Lung (tissue), 12 donors: ENCODE results near the gene SCNN1B. TPM values are rescaled to one million over a fixed set of nuclear protein-coding genes. Genes with fewer than 3 reads are reported as not detected.

Source experiments
- ATAC-seq: fragments of 200-7000 bp; cut with Tn5 transposase; one replicate; pipeline ENCODE4 v1.9.1; 2020; ENCODE audit warnings: moderate number of reproducible peaks; ENCODE audit not compliant: insufficient read depth, low FRiP score
- DNase-seq, 3 donors: peaks; one replicate each; pipeline ENCODE4 v3.0.0-alpha.2; 2013 to 2017
- H3K27ac ChIP-seq, 2 donors: one replicate each; pipeline ENCODE4 v1.5.1; 2013; ENCODE audit warnings: mild to moderate bottlenecking in 2 of 2, moderate library complexity in 2 of 2, control low read depth in 1 of 2, inconsistent platforms in 1 of 2, low read depth in 1 of 2, low read length in 1 of 2
- H3K27me3 ChIP-seq, 3 donors: one replicate each; pipeline ENCODE4 v1.5.1; 2013; ENCODE audit warnings: low read length in 2 of 3; ENCODE audit not compliant: control insufficient read depth in 3 of 3, insufficient read depth in 3 of 3
- H3K36me3 ChIP-seq, 4 donors: one replicate each; pipeline ENCODE4 v1.5.1; 2013; ENCODE audit warnings: low read length in 4 of 4, mild to moderate bottlenecking in 1 of 4, moderate library complexity in 1 of 4; ENCODE audit not compliant: control insufficient read depth in 4 of 4, insufficient read depth in 4 of 4
- H3K4me1 ChIP-seq, 5 donors: one replicate each; pipeline ENCODE4 v1.5.1; 2013; ENCODE audit warnings: low read length in 5 of 5, mild to moderate bottlenecking in 2 of 5, moderate library complexity in 1 of 5; ENCODE audit not compliant: control insufficient read depth in 5 of 5, insufficient read depth in 5 of 5
- H3K4me3 ChIP-seq: one replicate; pipeline ENCODE4 v1.5.1; 2013; ENCODE audit warnings: mild to moderate bottlenecking, control low read depth, moderate library complexity
- H3K9ac ChIP-seq, 2 donors: one replicate each; pipeline ENCODE4 v1.5.1; 2013; ENCODE audit warnings: low read length in 2 of 2, control low read depth in 1 of 2; ENCODE audit not compliant: insufficient read depth in 1 of 2
- H3K9me3 ChIP-seq, 4 donors: one replicate each; pipeline ENCODE4 v1.5.1; 2013; ENCODE audit warnings: low read length in 3 of 4, mild to moderate bottlenecking in 1 of 4, moderate library complexity in 1 of 4; ENCODE audit not compliant: control insufficient read depth in 4 of 4, insufficient read depth in 3 of 4
- CTCF ChIP-seq: IDR thresholded peaks from 2 replicates; pipeline ENCODE4 v1.5.1; 2012; ENCODE audit warnings: mild to moderate bottlenecking; ENCODE audit errors: control extremely low read depth, extremely low read depth
- WGBS, 2 donors: extraction: QIAGEN DNeasy Blood & Tissue Kit; methylation state at CpG; one replicate each; pipeline ENCODE4 v1.1.7; 2013; 5-methylcytosine and 5-hydroxymethylcytosine counted together
- polyA plus RNA-seq, 2 donors: library from polyadenylated mRNA; stranded (reverse); fragments of 200-250 nt; gene quantifications; one replicate each; pipeline ENCODE4 v1.2.1, GENCODE V29; 2013
- total RNA-seq, 2 donors: library from RNA; depleted of rRNA in 1 of 2; stranded (reverse); fragments of >200 nt in 1 of 2; gene quantifications; one replicate each; pipeline ENCODE4 v1.2.1, GENCODE V29; 2014 to 2021
- donor health status: control.
- donor health status: control.
- donor health status: Bipolar disorder and iron deficiency.
- donor health status: healthy.
- donor health status: DM: yes; HTN: yes; CAD: no.

The SCNN1B gene
- total and polyA plus RNA-seq, 4 donors = 16.4 to 58.7 (median 41.3) TPM

GRCh38 chr16:23317751-23318150 lies 15.6 kb downstream of the SCNN1B start:
- 57 to 86% methylated on average over 2 of the region's 2 CpGs for WGBS, 2 donors
- Histone ChIP-seq H3K27ac (peak overlapping the region in 1 of 2 donors; percentile 7), H3K4me1 (peaks cover 0 to 13% (median 0%) of the 10 kb centered on the region in 5 donors), H3K4me3 (no peak overlapping the region), H3K9ac (no peak overlapping the region), H3K9me3 (peaks cover 0 to 3% (median 0%) of the 10 kb centered on the region in 4 donors), H3K36me3 (no peaks in the 10 kb centered on the region), H3K27me3 (no peaks in the 10 kb centered on the region)
- no peak for DNase-seq
- TF ChIP-seq CTCF = no peak
- no peak for ATAC-seq

- TF ChIP-seq CTCF = no peak
- Histone ChIP-seq H3K9me3 (peaks cover 0 to 3% (median 0%) of the 10 kb centered on the region in 4 donors), H3K27ac (no peak overlapping the region), H3K36me3 (no peaks in the 10 kb centered on the region), H3K9ac (no peak overlapping the region), H3K4me3 (no peak overlapping the region), H3K4me1 (peaks cover 0 to 13% (median 0%) of the 10 kb centered on the region in 5 donors), H3K27me3 (no peaks in the 10 kb centered on the region)
- WGBS, 2 donors = 70 to 86% methylated on average over 2 of the region's 2 CpGs
- DNase-seq (peak; percentile 61 to 83 (median 63)), ATAC-seq (peak; percentile 42)
These were observed 16.5 kb downstream of the SCNN1B start for GRCh38 chr16:23318639-23319038.

GRCh38 chr16:23319861-23320615 lies 17.9 kb downstream of the SCNN1B start:
- H3K9ac ChIP-seq = no peak overlapping the region
- ATAC-seq = no peak
- peak overlapping the region in 1 of 2 donors; percentile 73 for H3K27ac ChIP-seq
- H3K4me3 ChIP-seq = no peak overlapping the region
- WGBS, 2 donors = 75 to 79% methylated on average over 15 of the region's 15 CpGs
- TF ChIP-seq CTCF = no peak
- no peaks in the 10 kb centered on the region for H3K36me3 ChIP-seq
- H3K9me3 ChIP-seq = peaks cover 0 to 3% (median 0%) of the 10 kb centered on the region in 4 donors
- peaks cover 0 to 13% (median 0%) of the 10 kb centered on the region in 5 donors for H3K4me1 ChIP-seq
- no peaks in the 10 kb centered on the region for H3K27me3 ChIP-seq
- no peak for DNase-seq
